HepG2 (cell line): ENCODE measurements around the gene TRAPPC3. TPM values are rescaled to one million over a fixed set of nuclear protein-coding genes. Genes with fewer than 3 reads are reported as not detected.

Source experiments
- ATF7 ChIP-seq, 2 experiments: fragments of 450-650 bp in 1 of 2; sonication (generic) in 1 of 2; formaldehyde crosslinking in 1 of 2; IDR thresholded peaks; 2 replicates each; pipeline versions ENCODE4 v1.4.0 to v1.6.1; 2016 to 2020; ENCODE audit warnings: antibody characterized with exemption in 1 of 2, mild to moderate bottlenecking in 1 of 2, missing genetic modification reagents in 1 of 2
- BCL3 ChIP-seq: sonication (generic); formaldehyde crosslinking; IDR thresholded peaks from 2 replicates; pipeline ENCODE4 v1.5.1; 2020; ENCODE audit warnings: mild to moderate bottlenecking, missing genetic modification reagents, moderate library complexity
- ERF ChIP-seq: IDR thresholded peaks from 2 replicates; pipeline ENCODE4 v1.6.1; 2018; ENCODE audit warnings: missing biosample characterization, missing genetic modification reagents
- MED1 ChIP-seq: sonication (generic); formaldehyde crosslinking; IDR thresholded peaks from 2 replicates; pipeline ENCODE4 v1.4.0; 2020; ENCODE audit warnings: missing genetic modification reagents
- MTERF4 ChIP-seq: sonication (generic); formaldehyde crosslinking; IDR thresholded peaks from 2 replicates; pipeline ENCODE4 v1.8.0; 2023; ENCODE audit warnings: mild to moderate bottlenecking, missing genetic modification reagents
- NPAS2 ChIP-seq: sonication (generic); formaldehyde crosslinking; IDR thresholded peaks from 2 replicates; pipeline ENCODE4 v1.8.0; 2022; ENCODE audit warnings: mild to moderate bottlenecking, missing genetic modification reagents, borderline replicate concordance
- PHF5A ChIP-seq: IDR thresholded peaks from one replicate; pipeline ENCODE4 v1.6.1; 2018; ENCODE audit warnings: low read depth, missing genetic modification reagents; ENCODE audit not compliant: unreplicated experiment
- PRDM10 ChIP-seq: sonication (generic); formaldehyde crosslinking; IDR thresholded peaks from 2 replicates; pipeline ENCODE4 v1.4.0; 2020; ENCODE audit warnings: low read depth, missing genetic modification reagents
- RAD51 ChIP-seq: fragments of 450-650 bp; IDR thresholded peaks from 2 replicates; pipeline ENCODE4 v1.6.1; 2016; ENCODE audit warnings: borderline replicate concordance
- RBM22 ChIP-seq: fragments of 200-400 bp; formaldehyde crosslinking; optimal IDR thresholded peaks from 2 replicates; pipeline ENCODE3; 2017; ENCODE audit warnings: mild to moderate bottlenecking, low read length, moderate library complexity
- U2AF2 ChIP-seq: fragments of 200-400 bp; formaldehyde crosslinking; IDR thresholded peaks from 2 replicates; pipeline ENCODE4 v1.6.1; 2017; ENCODE audit warnings: low read depth, mild to moderate bottlenecking, low read length
- ZBTB2 ChIP-seq: sonication (generic); formaldehyde crosslinking; IDR thresholded peaks from 2 replicates; pipeline ENCODE4 v1.8.0; 2022; ENCODE audit warnings: low read depth, missing genetic modification reagents
- ZFP36L1 ChIP-seq: sonication (generic); formaldehyde crosslinking; IDR thresholded peaks from 2 replicates; pipeline ENCODE4 v1.8.0; 2022; ENCODE audit warnings: mild to moderate bottlenecking, missing genetic modification reagents, moderate library complexity
- ZFP37 ChIP-seq: sonication (generic); formaldehyde crosslinking; IDR thresholded peaks from 2 replicates; pipeline ENCODE4 v1.4.0; 2020; ENCODE audit warnings: missing genetic modification reagents, borderline replicate concordance
- ZNF101 ChIP-seq: sonication (generic); formaldehyde crosslinking; IDR thresholded peaks from 2 replicates; pipeline ENCODE4 v1.4.0; 2020; ENCODE audit warnings: mild to moderate bottlenecking, low read depth, missing genetic modification reagents, borderline replicate concordance
- ZNF484 ChIP-seq: sonication (generic); formaldehyde crosslinking; IDR thresholded peaks from 2 replicates; pipeline ENCODE4 v1.5.1; 2020; ENCODE audit warnings: mild to moderate bottlenecking, low read depth, missing genetic modification reagents, borderline replicate concordance
- ZNF605 ChIP-seq: sonication (generic); formaldehyde crosslinking; IDR thresholded peaks from 2 replicates; pipeline ENCODE4 v1.8.0; 2022; ENCODE audit warnings: mild to moderate bottlenecking, missing genetic modification reagents
- ZNF674 ChIP-seq: sonication (generic); formaldehyde crosslinking; IDR thresholded peaks from 2 replicates; pipeline ENCODE4 v1.5.0; 2020; ENCODE audit warnings: low read depth, mild to moderate bottlenecking, missing genetic modification reagents
- polyA plus RNA-seq, 8 experiments: library from polyadenylated mRNA; depleted of rRNA in 3 of 8; stranded (reverse) in 7 of 8; unstranded in 1 of 8; fragments of >200 nt; fragmentation: Illumina TruSeq in 4 of 8; extraction: Trizol in 4 of 8; gene quantifications; 2 replicates each; pipeline versions ENCODE4 v1.2.1 to v1.2.3, GENCODE V29; 2011 to 2016; ENCODE audit warnings: low read depth in 4 of 8, missing spikeins in 1 of 8, mixed read lengths in 1 of 8; ENCODE audit not compliant: insufficient read depth in 1 of 8
- total RNA-seq, 5 experiments: library from RNA; depleted of rRNA; stranded (reverse); fragments of >200 nt; fragmentation: Illumina TruSeq; extraction: Trizol; gene quantifications; 2 replicates each; pipeline ENCODE4 v1.2.3, GENCODE V29; 2016; ENCODE audit warnings: low read depth in 1 of 5
- TF ChIP-seq, protein P1 (sequence below): sonication (generic); formaldehyde crosslinking; IDR thresholded peaks from 2 replicates; pipeline ENCODE4 v1.9.0; 2022; ENCODE audit warnings: missing genetic modification reagents, mild to moderate bottlenecking, borderline replicate concordance

Gene TRAPPC3
- total and polyA plus RNA-seq, 2 of the 13 experiments (the other 11 are each of a cell fraction or from before 2014, with no cell fraction given): 53.7 to 62.4 TPM

DNA sequence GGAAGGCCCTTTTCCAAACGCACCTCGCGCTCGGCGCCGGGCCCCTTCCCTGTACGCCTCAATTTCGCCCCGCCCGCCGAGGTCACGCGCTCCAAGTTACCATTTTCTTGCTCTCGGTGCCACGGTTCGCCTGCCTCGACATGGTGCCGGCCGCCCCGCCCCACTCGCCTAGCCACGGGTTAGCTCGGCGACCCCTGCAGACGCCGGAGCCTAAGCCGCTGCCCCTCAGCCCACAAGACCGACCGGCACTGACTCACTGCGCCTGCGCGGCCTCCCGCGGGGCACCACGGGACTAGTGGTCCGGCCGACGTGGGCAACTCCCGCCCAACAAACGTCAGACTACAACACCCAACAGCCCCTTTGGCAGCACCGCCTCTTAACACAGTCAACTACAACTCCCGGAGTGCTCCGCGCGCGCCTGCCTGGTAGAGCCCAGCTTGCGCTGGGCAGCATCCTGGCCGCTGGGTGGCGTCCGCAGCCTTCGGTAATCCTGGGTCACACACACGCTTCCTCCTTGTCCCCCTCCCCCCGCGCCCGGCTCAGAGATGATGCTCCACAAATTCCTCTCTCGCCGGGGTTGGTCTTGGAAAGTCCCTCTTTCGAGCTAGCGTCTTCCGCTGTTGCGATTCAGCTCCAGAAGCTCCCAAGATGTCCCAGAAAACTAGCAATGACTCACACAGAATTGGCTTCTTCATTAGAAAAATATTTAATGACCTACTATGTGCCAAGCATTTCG is at the start of gene TRAPPC3 (continued):
- no peak for TF ChIP-seq ZBTB2 (CRISPR knock-in tag)
- no peak; the same call in none of the 2 replicates for TF ChIP-seq ZNF605 (CRISPR knock-in tag)
- TF ChIP-seq PRDM10: peak; percentile 78; the same call in 1 of the 2 replicates
- TF ChIP-seq ZFP37 (CRISPR knock-in tag): no peak
- peak; percentile 63; the same call in 1 of the 2 replicates for TF ChIP-seq ZFP36L1
- no peak for TF ChIP-seq ATF7 (IDR thresholded peaks at IDR 0.05)
- peak; percentile 38; the same call in 1 of the 2 replicates for TF ChIP-seq ATF7 (CRISPR knock-in tag; IDR thresholded peaks at IDR 0.05)
- TF ChIP-seq ERF (CRISPR knock-in tag): peak; percentile 85
- no peak for TF ChIP-seq RBM22
- no peak for TF ChIP-seq ZNF674
- TF ChIP-seq MTERF4 (CRISPR knock-in tag): no peak
- TF ChIP-seq, protein P1, sequence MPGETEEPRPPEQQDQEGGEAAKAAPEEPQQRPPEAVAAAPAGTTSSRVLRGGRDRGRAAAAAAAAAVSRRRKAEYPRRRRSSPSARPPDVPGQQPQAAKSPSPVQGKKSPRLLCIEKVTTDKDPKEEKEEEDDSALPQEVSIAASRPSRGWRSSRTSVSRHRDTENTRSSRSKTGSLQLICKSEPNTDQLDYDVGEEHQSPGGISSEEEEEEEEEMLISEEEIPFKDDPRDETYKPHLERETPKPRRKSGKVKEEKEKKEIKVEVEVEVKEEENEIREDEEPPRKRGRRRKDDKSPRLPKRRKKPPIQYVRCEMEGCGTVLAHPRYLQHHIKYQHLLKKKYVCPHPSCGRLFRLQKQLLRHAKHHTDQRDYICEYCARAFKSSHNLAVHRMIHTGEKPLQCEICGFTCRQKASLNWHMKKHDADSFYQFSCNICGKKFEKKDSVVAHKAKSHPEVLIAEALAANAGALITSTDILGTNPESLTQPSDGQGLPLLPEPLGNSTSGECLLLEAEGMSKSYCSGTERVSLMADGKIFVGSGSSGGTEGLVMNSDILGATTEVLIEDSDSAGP (CRISPR knock-in tag): peak; percentile 92
- no peak for TF ChIP-seq ZNF101
- no peak for TF ChIP-seq U2AF2
- TF ChIP-seq PHF5A (CRISPR knock-in tag): no peak
- TF ChIP-seq NPAS2 (CRISPR knock-in tag): no peak
- TF ChIP-seq ZNF484 (CRISPR knock-in tag): no peak
- TF ChIP-seq MED1 (CRISPR knock-in tag): peak; percentile 21; the same call in 1 of the 2 replicates
- TF ChIP-seq BCL3: peak; percentile 56
- TF ChIP-seq RAD51: no peak
